Measurements from ENCODE around the gene ARPC5. TPM values are rescaled to one million over a fixed set of nuclear protein-coding genes. Genes with fewer than 3 reads are reported as not detected.

The ARPC5 gene
- total and polyA plus RNA-seq, 2 donors (not counting 1 experiment from before 2014, with no cell fraction given) = 28.3 to 103 TPM

DNA sequence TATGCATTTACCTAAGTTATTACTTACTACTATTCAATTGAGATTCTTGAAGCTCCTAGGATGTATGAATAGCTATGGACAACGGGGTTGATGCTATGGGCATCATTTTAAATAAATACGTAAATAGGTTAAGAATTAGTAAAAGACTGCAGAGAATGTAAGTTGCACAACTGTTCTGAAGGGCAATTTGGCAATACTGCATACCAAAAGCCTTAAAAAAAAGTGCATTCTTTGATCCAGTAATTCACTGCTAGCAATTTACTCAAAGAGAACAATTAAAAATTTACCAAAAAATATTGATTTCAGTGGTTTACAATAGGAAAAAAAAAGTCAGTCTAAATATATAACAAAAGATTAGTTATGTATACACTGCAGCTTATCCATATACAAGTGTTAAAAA is 3.5 kb downstream of the ARPC5 start:
- Mint-ChIP-seq H3K27ac (no peak overlapping the region), H3K9me3 (ENCODE audit: insufficient read depth) (no peaks in the 10 kb centered on the region), H3K27me3 (no peaks in the 10 kb centered on the region), H3K4me3 (no peak overlapping the region), H3K4me1 (peaks cover 52% of the 10 kb centered on the region)
- Histone ChIP-seq H3K27ac (ENCODE audit: low read length in 2 of 2) (no peak overlapping the region), H2AFZ (ENCODE audit: insufficient read depth, low read depth, low read length, poor library complexity, severe bottlenecking) (no peak overlapping the region), H3K9ac (ENCODE audit: low read length) (no peak overlapping the region), H3K4me2 (replicated peaks; ENCODE audit: low read depth, low read length, poor library complexity, severe bottlenecking) (peak overlapping the region; percentile 94), H3K4me3 (ENCODE audit: control extremely low read depth in 1 of 5, extremely low read depth in 1 of 5, insufficient read depth in 1 of 5, low read depth in 2 of 5, low read length in 4 of 5) (no peak overlapping the region), H4K20me1 (ENCODE audit: control insufficient read depth, insufficient read depth, low read length, poor library complexity, severe bottlenecking) (peaks cover 36% of the 10 kb centered on the region), H3K36me3 (replicated peaks in 1 of 2; ENCODE audit: control extremely low read depth in 1 of 2, control insufficient read depth in 1 of 2, extremely low read depth in 1 of 2, insufficient read depth in 2 of 2, low read length in 1 of 2) (peaks cover 17 to 52% of the 10 kb centered on the region in 2 experiments), H3K9me3 (ENCODE audit: control extremely low read depth in 1 of 3, control insufficient read depth in 2 of 3, insufficient read depth in 1 of 3, low read length in 2 of 3) (no peaks in the 10 kb centered on the region), H3K4me1 (ENCODE audit: control insufficient read depth in 2 of 2, insufficient read depth in 2 of 2, low read length in 2 of 2) (peaks cover 20 to 34% of the 10 kb centered on the region in 2 donors), H3K79me2 (ENCODE audit: control insufficient read depth, insufficient read depth, low read length) (peaks cover 57% of the 10 kb centered on the region), H3K27me3 (replicated peaks in 1 of 4; ENCODE audit: control extremely low read depth in 1 of 4, control insufficient read depth in 3 of 4, insufficient read depth in 4 of 4, low read length in 3 of 4) (no peaks in the 10 kb centered on the region)
- no peak for DNase-seq
- TF ChIP-seq EZH2 (IDR thresholded peaks at IDR 0.05; ENCODE audit: borderline replicate concordance, insufficient read depth, low read depth, low read length, poor library complexity, severe bottlenecking) (no peak), CTCF (IDR thresholded peaks at IDR 0.05) (no peak)
- ChIA-PET POLR2A (interaction anchor here (0.7 kb wide), 3 partner anchors 41 to 1965 kb away, joined by 5 to 7 read pairs (median 6); no protein-coding TSS in a partner anchor), CTCF (interaction anchor here (0.7 to 2.7 kb wide), 4 partner anchors 8 to 284 kb away, joined by 3 to 8 read pairs (median 4); no protein-coding TSS in a partner anchor)
- intact Hi-C loops (cut with micrococcal nuclease) = loop anchor here (10.0 kb wide), 1 partner anchor 1123 kb away; the partner anchor contains the start of gene EDEM3
- WGBS (ENCODE audit: insufficient coverage) = no CpG with 5 or more reads among the region's 2 CpGs
- ATAC-seq (ENCODE audit: low read depth) = no peak

DNA sequence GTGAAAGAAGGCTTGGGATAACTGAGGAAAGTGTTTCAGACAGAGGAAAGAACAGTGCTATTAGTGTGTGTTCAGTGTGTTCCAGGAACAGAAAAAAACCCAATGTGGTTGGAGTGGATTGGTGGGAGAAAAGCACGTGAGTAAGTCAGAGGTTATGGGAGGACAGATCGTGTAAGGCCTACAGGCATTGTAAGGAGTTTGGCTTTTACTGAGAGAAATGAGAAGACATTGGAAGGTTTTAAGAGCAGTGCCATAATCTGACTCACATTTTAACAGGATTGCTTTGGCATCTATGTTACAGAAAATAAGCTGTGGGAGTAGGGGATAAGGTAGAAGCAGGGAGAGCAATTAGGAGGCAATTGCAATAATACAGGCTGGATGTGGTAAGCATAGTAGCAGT is 4.8 kb downstream of the ARPC5 start:
- TF ChIP-seq EZH2 (IDR thresholded peaks at IDR 0.05; ENCODE audit: borderline replicate concordance, insufficient read depth, low read depth, low read length, poor library complexity, severe bottlenecking) = no peak
- no peak for TF ChIP-seq CTCF (IDR thresholded peaks at IDR 0.05)
- Histone ChIP-seq H3K27ac (ENCODE audit: low read length in 2 of 2) (peak overlapping the region in 1 of 2 donors; percentile 11), H3K4me2 (replicated peaks; ENCODE audit: low read depth, low read length, poor library complexity, severe bottlenecking) (no peak overlapping the region), H3K9me3 (ENCODE audit: control extremely low read depth in 1 of 3, control insufficient read depth in 2 of 3, insufficient read depth in 1 of 3, low read length in 2 of 3) (no peaks in the 10 kb centered on the region), H3K9ac (ENCODE audit: low read length) (no peak overlapping the region), H4K20me1 (ENCODE audit: control insufficient read depth, insufficient read depth, low read length, poor library complexity, severe bottlenecking) (peaks cover 36% of the 10 kb centered on the region), H3K79me2 (ENCODE audit: control insufficient read depth, insufficient read depth, low read length) (peaks cover 57% of the 10 kb centered on the region), H3K4me1 (ENCODE audit: control insufficient read depth in 2 of 2, insufficient read depth in 2 of 2, low read length in 2 of 2) (peaks cover 14 to 30% of the 10 kb centered on the region in 2 donors), H2AFZ (ENCODE audit: insufficient read depth, low read depth, low read length, poor library complexity, severe bottlenecking) (no peak overlapping the region), H3K27me3 (replicated peaks in 1 of 4; ENCODE audit: control extremely low read depth in 1 of 4, control insufficient read depth in 3 of 4, insufficient read depth in 4 of 4, low read length in 3 of 4) (no peaks in the 10 kb centered on the region), H3K36me3 (replicated peaks in 1 of 2; ENCODE audit: control extremely low read depth in 1 of 2, control insufficient read depth in 1 of 2, extremely low read depth in 1 of 2, insufficient read depth in 2 of 2, low read length in 1 of 2) (peaks cover 17 to 62% of the 10 kb centered on the region in 2 experiments), H3K4me3 (ENCODE audit: control extremely low read depth in 1 of 5, extremely low read depth in 1 of 5, insufficient read depth in 1 of 5, low read depth in 2 of 5, low read length in 4 of 5) (no peak overlapping the region)
- H3K27ac Mint-ChIP-seq = no peak overlapping the region
- ATAC-seq (ENCODE audit: low read depth) (no peak), DNase-seq (no peak)
- H3K27me3 Mint-ChIP-seq = no peaks in the 10 kb centered on the region
- POLR2A ChIA-PET = no interaction called here
- no peaks in the 10 kb centered on the region for H3K9me3 Mint-ChIP-seq (ENCODE audit: insufficient read depth)
- intact Hi-C loops (cut with micrococcal nuclease) = loop anchor here (10.0 kb wide), 1 partner anchor 1124 kb away; the partner anchor contains the start of gene EDEM3
- H3K4me1 Mint-ChIP-seq = peaks cover 43% of the 10 kb centered on the region
- 100% methylated on average over 2 of the region's 2 CpGs for WGBS (ENCODE audit: insufficient coverage)
- H3K4me3 Mint-ChIP-seq = peak overlapping the region; percentile 1
- CTCF ChIA-PET = no interaction called here
